OCI-LY1 (cell line): ENCODE data around the gene EFR3B.

Experiments used
- H2AFZ ChIP-seq: fragments of 200-600 bp; sonication (generic), shearing (Covaris generic); 2 replicates; pipeline ENCODE4 v1.6.0; 2014; ENCODE audit warnings: antibody characterized with exemption, mild to moderate bottlenecking, low read length
- H3F3A ChIP-seq: fragments of 200-600 bp; sonication (generic), shearing (Covaris generic); 2 replicates; pipeline ENCODE4 v1.6.0; 2014; ENCODE audit warnings: mild to moderate bottlenecking, antibody characterized with exemption, low read length, moderate library complexity; ENCODE audit not compliant: insufficient read depth
- H3K27ac ChIP-seq: fragments of 200-600 bp; sonication (generic); 2 replicates; pipeline ENCODE4 v1.5.1; 2014; ENCODE audit warnings: low read length, mixed run types, mild to moderate bottlenecking, low read depth; ENCODE audit not compliant: poor library complexity, severe bottlenecking
- H3K27me3 ChIP-seq: fragments of 200-600 bp; sonication (generic); 2 replicates; pipeline ENCODE4 v1.6.0; 2014; ENCODE audit warnings: antibody characterized with exemption, mild to moderate bottlenecking, low read length, moderate library complexity; ENCODE audit not compliant: insufficient read depth
- H3K36me3 ChIP-seq: fragments of 200-600 bp; sonication (generic); 2 replicates; pipeline ENCODE4 v1.6.1; 2014; ENCODE audit warnings: mild to moderate bottlenecking, antibody characterized with exemption, low read length, moderate library complexity, mixed read lengths; ENCODE audit not compliant: insufficient read depth
- H3K4me1 ChIP-seq: fragments of 200-600 bp; sonication (generic); 2 replicates; pipeline ENCODE4 v1.5.1; 2014; ENCODE audit warnings: mild to moderate bottlenecking, low read length, moderate library complexity; ENCODE audit not compliant: insufficient read depth, severe bottlenecking
- H3K4me2 ChIP-seq: fragments of 200-600 bp; sonication (generic), shearing (Covaris generic); 2 replicates; pipeline ENCODE4 v1.6.1; 2014; ENCODE audit warnings: low read length
- H3K4me3 ChIP-seq: fragments of 200-600 bp; sonication (generic); 2 replicates; pipeline ENCODE4 v1.5.1; 2014; ENCODE audit warnings: low read length, low read depth, mild to moderate bottlenecking, mixed read lengths; ENCODE audit not compliant: poor library complexity, severe bottlenecking
- H3K79me2 ChIP-seq: fragments of 200-600 bp; shearing (Covaris generic); 2 replicates; pipeline ENCODE4 v1.6.1; 2016; ENCODE audit warnings: mixed run types, low read length, mixed read lengths; ENCODE audit not compliant: insufficient read depth
- H3K9ac ChIP-seq: fragments of 200-600 bp; sonication (generic), shearing (Covaris generic); 2 replicates; pipeline ENCODE4 v1.6.1; 2014; ENCODE audit warnings: mild to moderate bottlenecking, low read length, mixed read lengths
- H3K9me2 ChIP-seq: fragments of 200-600 bp; sonication (generic), shearing (Covaris generic); 2 replicates; pipeline ENCODE4 v1.6.1; 2014; ENCODE audit warnings: low read depth, mild to moderate bottlenecking, low read length, mixed read lengths
- H3K9me3 ChIP-seq: fragments of 200-600 bp; shearing (Covaris generic); 2 replicates; pipeline ENCODE4 v1.6.1; 2014; ENCODE audit warnings: low read length, mixed read lengths
- H4K20me1 ChIP-seq: fragments of 200-600 bp; sonication (generic), shearing (Covaris generic); 2 replicates; pipeline ENCODE4 v1.6.0; 2016; ENCODE audit warnings: mild to moderate bottlenecking, low read length; ENCODE audit not compliant: insufficient read depth
- CTCF ChIP-seq: fragments of 200-600 bp; sonication (generic), shearing (Covaris generic); IDR thresholded peaks from 2 replicates; pipeline ENCODE4 v1.5.1; 2017; ENCODE audit warnings: mild to moderate bottlenecking, antibody characterized with exemption, low read length, moderate library complexity, mixed read lengths
- EZH2 ChIP-seq: fragments of 200-600 bp; sonication (generic), shearing (Covaris generic); IDR thresholded peaks from 2 replicates; pipeline ENCODE4 v1.8.0; 2017; ENCODE audit warnings: borderline replicate concordance, mixed run types, mild to moderate bottlenecking, antibody characterized with exemption, low read length, moderate library complexity, mixed read lengths

EFR3B gene

GRCh38 chr2:25202275-25202674 is 160.4 kb downstream of the EFR3B start:
- TF ChIP-seq EZH2 (no peak), CTCF (no peak)
- Histone ChIP-seq H3K9ac (no peak overlapping the region), H3K4me1 (no peaks in the 10 kb centered on the region), H2AFZ (no peak overlapping the region), H3K4me3 (no peak overlapping the region), H3K79me2 (no peaks in the 10 kb centered on the region), H3K27me3 (peaks cover 4% of the 10 kb centered on the region; the same call in 1 of the 2 replicates), H3K4me2 (no peak overlapping the region), H3K36me3 (no peaks in the 10 kb centered on the region), H3F3A (no peaks in the 10 kb centered on the region), H3K27ac (no peak overlapping the region), H3K9me3 (no peaks in the 10 kb centered on the region), H3K9me2 (no peaks in the 10 kb centered on the region), H4K20me1 (no peaks in the 10 kb centered on the region)

GRCh38 chr2:25204190-25204838 is 162.4 kb downstream of the EFR3B start:
- Histone ChIP-seq H3F3A (no peaks in the 10 kb centered on the region), H3K27me3 (peaks cover 15% of the 10 kb centered on the region), H3K79me2 (no peaks in the 10 kb centered on the region), H3K4me2 (no peak overlapping the region), H3K4me3 (no peak overlapping the region), H3K27ac (no peak overlapping the region), H3K9me3 (no peaks in the 10 kb centered on the region), H3K9me2 (no peaks in the 10 kb centered on the region), H3K4me1 (no peaks in the 10 kb centered on the region), H2AFZ (no peak overlapping the region), H3K9ac (no peak overlapping the region), H4K20me1 (no peaks in the 10 kb centered on the region), H3K36me3 (no peaks in the 10 kb centered on the region)
- no peak for TF ChIP-seq CTCF
- no peak for TF ChIP-seq EZH2

GRCh38 chr2:25207078-25207545 is 165.2 kb downstream of the EFR3B start:
- H3K9me2 ChIP-seq = no peaks in the 10 kb centered on the region
- H3K4me3 ChIP-seq = no peak overlapping the region
- H3K79me2 ChIP-seq = no peaks in the 10 kb centered on the region
- no peaks in the 10 kb centered on the region for H4K20me1 ChIP-seq
- no peaks in the 10 kb centered on the region for H3F3A ChIP-seq
- TF ChIP-seq EZH2 (no peak), CTCF (no peak)
- no peaks in the 10 kb centered on the region for H3K36me3 ChIP-seq
- no peaks in the 10 kb centered on the region for H3K9me3 ChIP-seq
- H3K9ac ChIP-seq = no peak overlapping the region
- no peak overlapping the region for H3K27ac ChIP-seq
- H3K27me3 ChIP-seq = peaks cover 20% of the 10 kb centered on the region
- H3K4me1 ChIP-seq = peaks cover 6% of the 10 kb centered on the region
- H3K4me2 ChIP-seq = no peak overlapping the region
- H2AFZ ChIP-seq = no peak overlapping the region
